RWPE1 (cell line): ENCODE data around the gene ZNF280D.

Experiments
- CTCF ChIA-PET: fragments of 350-600 bp; sonication (Branson Sonifier 250); formaldehyde crosslinking; extraction: SDS; loops from one replicate; lab custom pipeline; 2021; lab: Yijun Ruan, JAX
- POLR2A ChIA-PET: fragments of 400-600 bp; formaldehyde crosslinking; extraction: SDS; loops from one replicate; lab custom pipeline; 2020; ENCODE audit warnings: antibody characterized with exemption; ENCODE audit not compliant: low non-redundant PET; lab: Yijun Ruan, JAX
- DNase-seq: peaks from one replicate; pipeline ENCODE4 v3.0.0; 2012; ENCODE audit warnings: low spot score
- H3K27ac ChIP-seq: fragments of 450-650 bp; 2 replicates; pipeline ENCODE4 v1.5.1; 2017
- CTCF ChIP-seq: fragments of 450-650 bp; conservative IDR thresholded peaks from 2 replicates; pipeline ENCODE4 v1.5.1; 2017; ENCODE audit warnings: low read depth, mild to moderate bottlenecking

ZNF280D gene

GRCh38 chr15:56679225-56679624, 54.1 kb downstream of the ZNF280D start:
- DNase-seq: no peak
- no peak for TF ChIP-seq CTCF
- CTCF ChIA-PET: interaction anchor here (0.6 kb wide), 1 partner anchor 24 kb away, joined by 5 read pairs; no protein-coding TSS in a partner anchor
- POLR2A ChIA-PET: no interaction called here
- no peak overlapping the region for H3K27ac ChIP-seq

- TF ChIP-seq CTCF: no peak
- H3K27ac ChIP-seq: no peak overlapping the region
- DNase-seq: no peak
- ChIA-PET POLR2A (no interaction called here), CTCF (no interaction called here)
Measured at GRCh38 chr15:56678571-56678970, 54.7 kb downstream of the ZNF280D start.

- TF ChIP-seq CTCF: no peak
- no peak for DNase-seq
- ChIA-PET CTCF (no interaction called here), POLR2A (no interaction called here)
- H3K27ac ChIP-seq: no peak overlapping the region
Measured at GRCh38 chr15:56677271-56677670, 56.0 kb downstream of the ZNF280D start.

DNA sequence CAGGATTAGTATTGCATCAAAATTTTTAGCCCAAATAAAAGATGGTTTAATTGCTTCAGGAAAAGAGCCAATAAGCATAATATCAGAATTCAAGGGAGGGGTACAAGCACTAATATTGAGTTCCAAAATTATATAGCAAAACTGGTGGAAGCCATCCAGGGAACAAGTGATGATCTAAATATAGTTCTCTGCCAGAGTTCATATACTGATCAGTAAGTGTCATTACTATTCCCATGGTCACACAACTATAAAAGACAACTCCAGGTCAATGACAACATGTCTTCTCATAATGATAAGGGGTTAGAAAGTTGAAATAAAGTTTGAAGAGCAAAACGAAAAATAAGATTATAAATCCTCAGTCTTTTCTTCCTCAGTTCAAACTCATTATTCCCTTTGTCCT, 57.4 kb downstream of the ZNF280D start:
- ChIA-PET CTCF (no interaction called here), POLR2A (no interaction called here)
- DNase-seq: no peak
- TF ChIP-seq CTCF: no peak
- H3K27ac ChIP-seq: no peak overlapping the region

DNA sequence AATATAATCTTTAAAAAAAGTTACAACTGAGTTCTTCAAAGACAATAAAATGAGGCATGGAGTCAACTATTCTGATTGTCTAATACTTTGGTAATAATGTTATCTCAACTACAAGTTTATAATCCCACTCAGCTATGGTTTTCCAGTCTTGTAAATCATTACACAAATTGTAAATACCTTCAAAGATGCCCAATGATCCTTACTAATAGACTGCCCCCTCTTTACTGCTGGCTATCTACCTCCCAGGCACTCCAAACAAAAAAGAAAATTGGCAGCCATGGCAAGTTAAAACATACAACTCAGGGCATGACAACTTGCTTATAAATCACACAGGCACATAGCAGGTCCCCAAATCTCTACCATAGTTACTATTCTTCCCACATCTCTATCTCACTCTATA, 58.5 kb downstream of the ZNF280D start:
- ChIA-PET CTCF (interaction anchor here (0.6 to 0.7 kb wide), 3 partner anchors 155 to 1161 kb away, joined by 4 to 9 read pairs (median 7); no protein-coding TSS in a partner anchor), POLR2A (no interaction called here)
- H3K27ac ChIP-seq: no peak overlapping the region
- no peak for DNase-seq
- no peak for TF ChIP-seq CTCF

GRCh38 chr15:56672721-56673120, 60.6 kb downstream of the ZNF280D start:
- DNase-seq: no peak
- ChIA-PET POLR2A (no interaction called here), CTCF (no interaction called here)
- H3K27ac ChIP-seq: no peak overlapping the region
- TF ChIP-seq CTCF: no peak
